ENCODE results near the gene FAM174B. TPM values are rescaled to one million over a fixed set of nuclear protein-coding genes. Genes with fewer than 3 reads are reported as not detected.

Gene FAM174B
- polyA plus RNA-seq (2013, experiment 1 of 2): 75.6 TPM
- polyA plus RNA-seq (2013, experiment 2 of 2): 71.2 TPM

GRCh38 chr15:92655178-92655995 lies at the start of gene FAM174B:
TSS of gene FAM174B (minus strand) at chr15:92655775.
- peak within 1 kb of the TSS; percentile 74 for H2BK5ac ChIP-seq (ENCODE audit: low read length)

DNA sequence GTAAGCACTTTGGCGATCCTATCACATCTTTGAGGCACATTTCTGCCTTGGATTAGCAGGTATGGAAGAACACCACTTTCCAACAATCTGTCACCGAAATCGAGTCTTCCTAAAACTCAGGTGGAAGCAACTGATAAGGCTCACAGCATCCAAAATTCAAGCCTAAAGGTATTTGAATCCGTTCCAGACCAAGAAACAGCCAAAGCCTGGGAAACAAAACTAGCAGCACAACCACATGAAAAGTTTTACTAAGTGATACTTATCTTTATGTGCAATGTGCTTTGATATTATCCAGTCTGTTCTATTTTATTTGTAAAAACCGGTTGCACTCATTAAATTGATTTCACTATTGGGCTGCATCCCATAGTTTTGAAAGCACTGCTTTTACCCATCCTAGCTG lies 40.5 kb upstream of the FAM174B start:
- no peaks in the 10 kb centered on the region for H3K79me1 ChIP-seq (ENCODE audit: low read length)
- H3K9ac ChIP-seq (ENCODE audit: low read length): no peak overlapping the region
- H3K27ac ChIP-seq (ENCODE audit: low read depth, low read length): no peak overlapping the region
- no peak overlapping the region for H4K8ac ChIP-seq (ENCODE audit: low read depth, low read length)
- H3K56ac ChIP-seq (ENCODE audit: low read length): no peak overlapping the region
- H4K5ac ChIP-seq (ENCODE audit: low read length): no peak overlapping the region
- H3K79me2 ChIP-seq (ENCODE audit: control insufficient read depth, insufficient read depth, low read length): no peaks in the 10 kb centered on the region
- no peak overlapping the region for H3K18ac ChIP-seq (ENCODE audit: low read length)
- no peak overlapping the region for H3K23ac ChIP-seq (ENCODE audit: low read length)
- H3K4ac ChIP-seq (ENCODE audit: low read depth, low read length): no peak overlapping the region
- no peak overlapping the region for H2BK15ac ChIP-seq (replicated peaks; ENCODE audit: low read depth)
- WGBS (ENCODE audit: extremely low coverage, insufficient coverage, low lambda C conversion rate): no CpG with 5 or more reads among the region's 5 CpGs
- no peaks in the 10 kb centered on the region for H3K4me1 ChIP-seq (ENCODE audit: control insufficient read depth, low read depth, low read length)
- H3K36me3 ChIP-seq (ENCODE audit: control insufficient read depth, insufficient read depth, low read length): no peaks in the 10 kb centered on the region
- DNase-seq: no peak
- H3K4me3 ChIP-seq (ENCODE audit: low read length): no peak overlapping the region
- no peak overlapping the region for H2AK5ac ChIP-seq (ENCODE audit: low read length)
- no peaks in the 10 kb centered on the region for H3K27me3 ChIP-seq (ENCODE audit: insufficient read depth, low read length, poor library complexity)
- H3K4me2 ChIP-seq (ENCODE audit: low read length): no peak overlapping the region
- H2BK120ac ChIP-seq (ENCODE audit: low read depth, low read length): no peak overlapping the region
- H2BK5ac ChIP-seq (ENCODE audit: low read length): no peak overlapping the region

More at GRCh38 chr15:92655178-92655995, at the start of gene FAM174B:
- Histone ChIP-seq H3K56ac (ENCODE audit: low read length) (peak within 1 kb of the TSS; percentile 95), H3K36me3 (ENCODE audit: control insufficient read depth, insufficient read depth, low read length) (no peaks in the 10 kb centered on the region), H3K4me1 (ENCODE audit: control insufficient read depth, low read depth, low read length) (peaks cover 19% of the 10 kb centered on the region), H3K27me3 (ENCODE audit: insufficient read depth, low read length, poor library complexity) (no peaks in the 10 kb centered on the region), H2BK120ac (ENCODE audit: low read depth, low read length) (peak within 1 kb of the TSS; percentile 93), H3K79me1 (ENCODE audit: low read length) (peaks cover 10% of the 10 kb centered on the region), H4K8ac (ENCODE audit: low read depth, low read length) (peak within 1 kb of the TSS; percentile 42), H3K18ac (ENCODE audit: low read length) (peak within 1 kb of the TSS; percentile 94), H3K79me2 (ENCODE audit: control insufficient read depth, insufficient read depth, low read length) (peaks cover 46% of the 10 kb centered on the region), H3K23ac (ENCODE audit: low read length) (no peak within 1 kb of the TSS), H3K27ac (ENCODE audit: low read depth, low read length) (peak within 1 kb of the TSS; percentile 77), H3K4ac (ENCODE audit: low read depth, low read length) (peak within 1 kb of the TSS; percentile 99), H3K9ac (ENCODE audit: low read length) (peak within 1 kb of the TSS; percentile 84), H3K4me2 (ENCODE audit: low read length) (peak within 1 kb of the TSS; percentile 35), H3K4me3 (ENCODE audit: low read length) (peak within 1 kb of the TSS; percentile 64), H4K5ac (ENCODE audit: low read length) (peak within 1 kb of the TSS; percentile 5), H2BK15ac (replicated peaks; ENCODE audit: low read depth) (no peak within 1 kb of the TSS), H2AK5ac (ENCODE audit: low read length) (peak within 1 kb of the TSS; percentile 74)
- peak; percentile 84 for DNase-seq
- WGBS (ENCODE audit: extremely low coverage, insufficient coverage, low lambda C conversion rate): no CpG with 5 or more reads among the region's 100 CpGs

DNA sequence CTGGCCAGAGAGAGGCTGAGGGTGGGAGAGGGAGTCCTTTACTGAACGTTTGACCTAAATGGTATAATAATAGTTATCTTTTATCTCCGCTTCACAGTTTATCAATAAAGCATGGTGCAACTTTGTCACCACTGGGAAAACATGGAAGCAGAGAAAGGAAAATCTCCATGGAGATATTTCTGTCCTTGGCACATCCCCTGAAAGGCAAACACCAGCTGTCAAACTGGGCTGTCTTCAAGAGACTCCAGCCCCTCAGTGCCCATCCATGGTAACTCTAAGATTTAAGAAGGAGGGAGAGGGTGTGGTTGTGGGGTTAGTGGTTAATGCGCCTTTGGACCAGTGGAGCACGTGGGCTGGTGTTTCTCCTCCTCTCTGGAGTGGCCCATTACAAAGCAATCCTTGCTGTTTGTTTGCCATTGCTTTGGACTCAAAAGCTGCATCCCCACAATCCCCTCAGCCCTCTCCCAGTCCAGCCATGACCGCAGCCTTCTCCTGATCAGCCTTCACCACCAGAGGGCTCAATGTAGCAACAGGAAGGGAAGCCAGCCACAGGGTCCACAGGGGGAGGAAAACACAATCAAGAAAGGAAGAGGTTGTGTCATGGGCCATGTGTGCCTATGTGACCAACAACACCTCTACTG lies 38.2 kb upstream of the FAM174B start:
- Histone ChIP-seq H4K8ac (ENCODE audit: low read depth, low read length) (no peak overlapping the region), H2BK120ac (ENCODE audit: low read depth, low read length) (no peak overlapping the region), H3K4ac (ENCODE audit: low read depth, low read length) (no peak overlapping the region), H3K9ac (ENCODE audit: low read length) (no peak overlapping the region), H3K4me1 (ENCODE audit: control insufficient read depth, low read depth, low read length) (no peaks in the 10 kb centered on the region), H3K36me3 (ENCODE audit: control insufficient read depth, insufficient read depth, low read length) (no peaks in the 10 kb centered on the region), H2BK15ac (replicated peaks; ENCODE audit: low read depth) (no peak overlapping the region), H3K79me1 (ENCODE audit: low read length) (no peaks in the 10 kb centered on the region), H3K79me2 (ENCODE audit: control insufficient read depth, insufficient read depth, low read length) (no peaks in the 10 kb centered on the region), H3K23ac (ENCODE audit: low read length) (no peak overlapping the region), H3K4me2 (ENCODE audit: low read length) (no peak overlapping the region), H3K27ac (ENCODE audit: low read depth, low read length) (no peak overlapping the region), H3K27me3 (ENCODE audit: insufficient read depth, low read length, poor library complexity) (no peaks in the 10 kb centered on the region), H3K18ac (ENCODE audit: low read length) (no peak overlapping the region), H3K56ac (ENCODE audit: low read length) (peak overlapping the region; percentile 4), H2AK5ac (ENCODE audit: low read length) (no peak overlapping the region), H4K5ac (ENCODE audit: low read length) (no peak overlapping the region), H3K4me3 (ENCODE audit: low read length) (no peak overlapping the region), H2BK5ac (ENCODE audit: low read length) (no peak overlapping the region)
- peak; percentile 91 for DNase-seq
- no CpG with 5 or more reads among the region's 5 CpGs for WGBS (ENCODE audit: extremely low coverage, insufficient coverage, low lambda C conversion rate)

GRCh38 chr15:92690395-92690794 lies 34.8 kb upstream of the FAM174B start:
- no peak overlapping the region for H2BK120ac ChIP-seq (ENCODE audit: low read depth, low read length)
- no peak overlapping the region for H2BK5ac ChIP-seq (ENCODE audit: low read length)
- no peaks in the 10 kb centered on the region for H3K79me1 ChIP-seq (ENCODE audit: low read length)
- no peak overlapping the region for H3K9ac ChIP-seq (ENCODE audit: low read length)
- no peak overlapping the region for H3K4me2 ChIP-seq (ENCODE audit: low read length)
- no CpG with 5 or more reads among the region's 3 CpGs for WGBS (ENCODE audit: extremely low coverage, insufficient coverage, low lambda C conversion rate)
- H3K36me3 ChIP-seq (ENCODE audit: control insufficient read depth, insufficient read depth, low read length): no peaks in the 10 kb centered on the region
- H4K5ac ChIP-seq (ENCODE audit: low read length): no peak overlapping the region
- H2AK5ac ChIP-seq (ENCODE audit: low read length): no peak overlapping the region
- no peak overlapping the region for H3K18ac ChIP-seq (ENCODE audit: low read length)
- H3K56ac ChIP-seq (ENCODE audit: low read length): no peak overlapping the region
- no peak overlapping the region for H3K23ac ChIP-seq (ENCODE audit: low read length)
- H3K4ac ChIP-seq (ENCODE audit: low read depth, low read length): no peak overlapping the region
- no peak overlapping the region for H3K27ac ChIP-seq (ENCODE audit: low read depth, low read length)
- H3K4me3 ChIP-seq (ENCODE audit: low read length): no peak overlapping the region
- no peaks in the 10 kb centered on the region for H3K4me1 ChIP-seq (ENCODE audit: control insufficient read depth, low read depth, low read length)
- H3K79me2 ChIP-seq (ENCODE audit: control insufficient read depth, insufficient read depth, low read length): no peaks in the 10 kb centered on the region
- DNase-seq: no peak
- H3K27me3 ChIP-seq (ENCODE audit: insufficient read depth, low read length, poor library complexity): no peaks in the 10 kb centered on the region
- H4K8ac ChIP-seq (ENCODE audit: low read depth, low read length): no peak overlapping the region
- no peak overlapping the region for H2BK15ac ChIP-seq (replicated peaks; ENCODE audit: low read depth)

- Histone ChIP-seq H2AK5ac (ENCODE audit: low read length) (no peak overlapping the region), H4K5ac (ENCODE audit: low read length) (no peak overlapping the region), H3K27me3 (ENCODE audit: insufficient read depth, low read length, poor library complexity) (no peaks in the 10 kb centered on the region)
Measured at GRCh38 chr15:92687746-92688145, 32.2 kb upstream of the FAM174B start.

More at GRCh38 chr15:92687746-92688145, 32.2 kb upstream of the FAM174B start:
- Histone ChIP-seq H3K56ac (ENCODE audit: low read length) (no peak overlapping the region), H3K4ac (ENCODE audit: low read depth, low read length) (no peak overlapping the region), H3K23ac (ENCODE audit: low read length) (no peak overlapping the region), H3K79me1 (ENCODE audit: low read length) (no peaks in the 10 kb centered on the region), H3K36me3 (ENCODE audit: control insufficient read depth, insufficient read depth, low read length) (no peaks in the 10 kb centered on the region), H3K27ac (ENCODE audit: low read depth, low read length) (no peak overlapping the region), H3K9ac (ENCODE audit: low read length) (no peak overlapping the region), H3K4me3 (ENCODE audit: low read length) (no peak overlapping the region), H2BK5ac (ENCODE audit: low read length) (no peak overlapping the region), H2BK15ac (replicated peaks; ENCODE audit: low read depth) (no peak overlapping the region), H2BK120ac (ENCODE audit: low read depth, low read length) (no peak overlapping the region), H3K4me2 (ENCODE audit: low read length) (no peak overlapping the region), H4K8ac (ENCODE audit: low read depth, low read length) (no peak overlapping the region), H3K18ac (ENCODE audit: low read length) (no peak overlapping the region), H3K4me1 (ENCODE audit: control insufficient read depth, low read depth, low read length) (peaks cover 1% of the 10 kb centered on the region), H3K79me2 (ENCODE audit: control insufficient read depth, insufficient read depth, low read length) (no peaks in the 10 kb centered on the region)
- no peak for DNase-seq
- WGBS (ENCODE audit: extremely low coverage, insufficient coverage, low lambda C conversion rate): no CpG with 5 or more reads among the region's 1 CpG

Measured in mesendoderm (in vitro differentiated cells).